CD4-positive, alpha-beta T cell treated with Interleukin-12 subunit alpha and Interleukin-12 subunit beta, for 1 hour (primary cell): ENCODE data around the gene CTXN1.
"Not testable (repeated sequence)": the region's sequence is repeated elsewhere in the genome, so short reads cannot be mapped to it uniquely, and the experiment has no call there.

Experiments used
- DNase-seq: peaks from one replicate; pipeline ENCODE4 v3.0.0-alpha.2; 2020

The CTXN1 gene

DNA sequence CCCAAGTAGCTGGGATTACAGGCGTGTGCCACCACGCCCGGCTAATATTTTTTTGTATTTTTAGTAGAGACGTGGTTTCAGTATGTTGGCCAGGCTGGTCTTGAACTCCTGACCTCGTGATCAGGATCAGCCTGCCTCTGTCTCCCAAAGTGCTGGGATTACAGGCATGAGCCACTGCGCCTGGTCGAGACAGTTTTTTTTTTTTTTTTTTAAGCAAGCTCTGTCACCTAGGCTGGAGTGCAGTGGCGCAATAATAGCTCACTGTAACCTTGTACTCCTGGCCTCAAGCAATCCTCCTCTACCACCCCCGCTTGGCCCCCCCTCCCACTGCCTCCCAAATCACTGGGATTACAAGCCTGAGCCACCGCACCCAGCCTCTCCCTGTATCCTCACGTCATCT, 28.6 kb downstream of the CTXN1 start:
- no peak for DNase-seq

DNA sequence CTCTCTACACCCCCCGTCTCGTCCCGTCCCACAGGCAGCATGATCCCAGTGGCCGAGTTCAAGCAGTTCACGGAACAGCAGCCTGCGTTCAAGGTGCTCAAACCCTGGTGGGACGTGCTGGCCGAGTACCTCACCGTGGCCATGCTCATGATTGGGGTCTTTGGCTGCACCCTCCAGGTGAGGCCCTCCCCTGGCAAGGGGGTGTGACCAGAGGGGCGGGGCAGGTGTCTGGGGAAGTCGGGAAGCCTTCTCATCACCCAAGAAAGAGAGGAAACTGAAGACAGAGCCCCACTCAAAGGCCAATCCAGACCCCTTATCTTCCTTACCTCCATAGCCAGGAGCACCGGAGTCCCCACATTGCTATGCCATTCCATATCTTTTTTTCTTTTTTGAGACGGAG, 30.4 kb downstream of the CTXN1 start:
- no peak for DNase-seq

DNA sequence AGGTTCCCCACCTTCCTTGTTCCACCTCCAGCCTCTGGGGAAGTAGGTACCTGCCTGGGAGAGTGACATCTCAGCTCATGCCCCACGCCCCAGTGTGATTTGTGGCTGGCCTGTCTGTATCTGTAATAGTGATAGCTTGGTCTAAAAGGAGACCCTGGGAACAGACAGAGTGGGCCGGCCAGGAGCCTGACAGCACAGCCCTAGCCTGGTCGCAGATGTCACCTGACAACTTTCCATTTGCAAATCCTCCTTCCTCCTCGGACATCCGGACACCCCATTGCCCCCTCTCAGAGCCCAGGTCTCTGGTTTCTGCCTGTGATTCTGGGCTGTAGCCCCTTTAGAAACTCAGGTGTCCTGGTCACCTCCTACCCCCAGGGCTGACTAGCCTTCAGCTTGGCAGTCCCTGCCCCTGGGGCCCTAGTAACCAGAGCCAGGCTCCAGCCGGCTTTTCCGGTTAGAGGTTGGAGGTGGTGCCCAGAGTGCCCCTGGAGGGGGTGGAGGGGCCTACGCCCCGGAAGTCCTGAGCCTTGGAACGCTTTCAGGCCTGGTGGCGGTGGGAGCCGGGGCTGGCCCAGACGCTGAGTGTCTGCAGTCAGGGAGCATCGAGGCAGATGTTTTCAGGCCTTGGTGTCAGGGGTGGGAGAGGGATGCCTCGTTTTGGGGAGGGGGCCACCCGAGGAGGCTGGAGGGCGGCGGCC, 31.2 kb downstream of the CTXN1 start:
- no peak for DNase-seq

DNA sequence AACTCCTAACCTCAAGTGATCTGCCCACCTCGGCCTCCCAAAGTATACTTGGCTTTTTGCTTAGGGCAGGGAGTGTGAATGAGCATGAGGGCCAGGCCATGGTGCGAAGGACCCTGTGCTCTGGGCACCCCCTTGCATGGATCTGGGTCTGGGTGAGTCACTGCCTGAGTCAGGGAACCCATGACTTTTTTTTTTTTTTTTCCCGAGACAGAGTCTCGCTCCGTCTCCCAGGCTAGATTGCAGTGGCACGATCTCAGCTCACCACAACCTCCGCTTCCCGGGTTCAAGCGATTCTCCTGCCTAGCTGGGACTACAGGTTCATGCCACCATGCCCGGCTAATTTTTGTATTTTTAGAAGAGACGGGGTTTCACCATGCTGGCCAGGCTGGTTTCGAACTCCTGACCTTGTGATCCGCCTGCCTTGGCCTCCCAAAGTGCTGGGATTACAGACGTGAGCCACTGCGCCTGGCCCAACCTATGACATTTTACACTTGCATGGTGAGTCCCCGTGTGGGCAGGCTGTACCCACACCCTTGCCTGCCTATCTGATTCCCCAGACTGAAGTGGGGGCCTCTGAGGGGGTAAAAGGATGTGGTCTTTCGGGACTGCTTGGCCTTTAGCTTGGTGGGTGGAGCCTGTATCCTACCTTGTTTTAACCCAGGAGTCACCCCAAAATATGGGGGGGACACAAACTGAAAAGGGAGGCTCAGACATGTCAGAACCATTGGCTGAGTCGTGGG, 32.4 kb downstream of the CTXN1 start:
- DNase-seq, result not testable (repeated sequence)

DNA sequence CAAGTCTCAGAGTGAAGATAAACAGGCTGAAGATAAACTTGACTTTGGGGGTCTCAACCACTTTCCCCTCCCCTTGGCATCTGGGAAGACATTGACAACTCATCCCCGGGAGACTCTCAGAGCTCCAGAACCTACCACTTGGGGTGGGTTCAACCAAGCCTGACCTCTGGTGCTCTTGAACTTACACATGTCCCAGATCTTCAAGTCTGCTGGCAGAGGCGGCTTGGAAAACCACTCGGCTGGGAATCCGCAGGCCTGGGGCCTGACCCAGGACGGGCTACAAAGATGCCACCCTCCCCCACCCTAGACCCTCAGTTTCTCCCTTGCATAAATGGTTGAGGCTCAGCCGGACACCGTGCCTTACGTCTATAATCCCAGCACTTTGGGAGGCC, 37.1 kb downstream of the CTXN1 start:
- no peak for DNase-seq

DNA sequence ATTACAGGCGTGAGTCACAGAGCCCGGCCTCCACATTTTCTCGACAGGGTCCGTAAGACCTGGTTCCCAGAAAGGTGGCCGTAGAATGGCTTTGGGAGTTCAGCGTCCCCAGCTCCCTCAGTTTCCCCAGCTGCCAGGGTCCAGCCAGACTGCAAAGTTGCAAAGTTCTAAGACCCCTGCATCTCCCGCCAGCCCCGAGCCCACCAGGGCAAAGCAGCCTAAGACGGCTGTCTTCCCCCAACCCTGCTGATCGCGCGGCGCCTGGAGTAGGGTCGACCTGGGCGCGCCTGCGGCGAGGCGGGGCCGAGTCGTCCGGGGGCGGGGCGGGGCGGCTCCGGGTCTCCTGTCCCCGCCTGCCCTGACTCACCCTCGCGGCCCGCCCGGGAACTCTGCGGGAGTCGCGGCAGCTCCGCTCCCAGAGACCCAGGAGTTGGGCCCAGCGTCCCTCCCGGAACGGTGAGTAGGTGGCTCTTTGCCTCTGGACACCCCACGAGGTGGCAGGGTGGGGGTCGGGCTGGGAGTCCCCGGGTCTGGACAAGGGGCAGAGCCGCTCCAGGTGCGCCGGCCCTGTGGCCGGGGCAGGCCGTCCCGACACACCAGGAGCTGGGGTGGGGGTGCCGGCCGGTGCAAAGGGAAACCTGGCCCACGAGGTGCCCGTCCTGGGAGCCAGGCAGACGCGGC, 37.6 kb downstream of the CTXN1 start, which contains the start of gene LRRC8E:
TSS of gene LRRC8E (plus strand) at position 366 of the 681 bp plus-strand sequence. CDS start 7,094 bp downstream, outside the sequence.
- DNase-seq, result no peak

DNA sequence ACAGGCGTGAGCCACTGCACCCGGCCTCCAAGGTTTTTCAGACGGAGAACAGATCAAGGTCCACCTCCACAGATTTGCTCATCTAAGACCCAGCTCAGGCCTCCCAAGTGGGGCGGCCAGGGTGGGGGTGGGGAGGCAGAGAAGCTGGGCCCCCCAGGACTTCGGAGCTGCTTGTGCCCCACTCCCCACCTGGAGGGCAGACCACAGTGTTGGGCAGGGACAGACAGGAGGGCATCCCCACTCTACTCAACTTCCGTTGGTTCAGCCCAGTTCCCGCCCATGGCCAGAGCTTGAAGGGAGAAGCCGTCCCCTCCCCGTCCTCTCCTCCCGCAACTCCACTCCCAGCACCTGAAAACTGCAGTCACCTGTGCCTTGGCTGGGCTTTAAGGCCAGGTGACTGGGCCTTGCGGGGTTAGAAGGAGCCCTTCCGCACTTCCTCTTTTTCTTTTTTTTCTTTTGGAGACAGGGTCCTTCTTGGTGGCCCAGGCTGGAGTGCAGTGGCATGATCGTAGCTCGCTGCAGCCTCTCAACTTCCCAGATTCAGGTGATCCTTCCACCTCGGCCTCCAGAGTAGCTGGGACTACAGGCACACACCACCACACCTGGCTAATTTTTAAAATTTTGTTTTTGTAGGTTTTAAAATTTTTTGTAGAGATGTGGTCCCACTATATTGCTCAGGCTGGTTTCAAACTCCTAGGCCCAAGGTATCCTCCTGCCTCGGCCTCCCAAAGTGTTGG, 38.4 kb downstream of the CTXN1 start:
- DNase-seq, result no peak

DNA sequence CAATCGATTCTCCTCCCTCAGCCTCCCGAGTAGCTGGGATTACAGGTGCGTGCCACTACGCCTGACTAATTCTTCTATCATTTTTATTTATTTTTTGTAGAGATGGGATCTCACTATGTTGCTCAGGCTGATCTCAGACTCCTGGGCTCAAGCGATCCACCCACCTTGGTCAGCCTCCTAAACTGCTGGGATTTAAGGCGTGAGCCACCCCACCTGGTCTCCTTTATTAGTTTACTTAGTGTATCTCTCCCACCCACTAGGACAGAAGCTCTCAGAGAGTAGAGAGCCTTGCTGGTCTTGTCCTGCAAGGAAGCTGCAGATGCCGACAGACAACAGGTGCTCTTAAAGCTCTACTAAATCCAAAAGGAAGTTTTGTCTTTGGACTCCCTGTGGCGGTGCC, 40.1 kb downstream of the CTXN1 start:
- no peak for DNase-seq

DNA sequence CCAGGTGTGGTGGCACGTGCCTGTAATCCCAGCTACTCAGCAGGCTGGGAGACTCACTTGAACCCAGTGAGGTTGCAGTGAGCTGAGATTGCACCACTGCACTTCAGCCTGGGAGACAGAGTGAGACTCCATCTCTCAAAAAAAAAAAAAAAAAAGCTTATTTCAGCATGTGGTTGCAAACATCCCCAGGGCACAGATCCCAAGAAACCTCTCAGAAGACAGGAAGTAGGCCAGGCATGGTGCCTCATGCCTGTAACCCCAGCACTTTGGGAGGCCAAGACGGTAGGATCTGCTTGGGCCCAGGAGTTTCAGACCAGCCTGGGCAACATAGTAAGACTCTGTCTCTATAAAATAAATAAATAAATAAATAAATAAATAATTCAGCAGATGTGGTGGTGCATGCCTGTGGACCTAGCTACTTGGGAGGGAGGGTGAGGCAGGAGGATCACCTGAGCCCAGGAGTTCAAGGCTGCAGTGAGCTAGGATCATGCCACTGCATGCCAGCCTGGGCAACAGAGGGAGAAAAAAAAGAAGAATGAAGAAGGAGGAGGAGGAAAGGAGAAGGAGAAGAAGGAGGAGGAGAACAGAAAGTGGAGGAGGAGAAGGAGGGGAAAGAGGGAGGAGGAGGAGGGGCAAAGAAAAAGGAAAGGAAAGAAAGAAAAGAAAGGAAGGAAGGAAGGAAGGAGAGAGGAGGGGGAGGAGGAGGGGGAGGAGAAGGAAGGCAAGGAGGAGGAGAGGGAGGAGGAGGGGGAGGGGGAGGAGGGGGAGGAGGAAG, 42.0 kb downstream of the CTXN1 start:
- DNase-seq, result no peak

DNA sequence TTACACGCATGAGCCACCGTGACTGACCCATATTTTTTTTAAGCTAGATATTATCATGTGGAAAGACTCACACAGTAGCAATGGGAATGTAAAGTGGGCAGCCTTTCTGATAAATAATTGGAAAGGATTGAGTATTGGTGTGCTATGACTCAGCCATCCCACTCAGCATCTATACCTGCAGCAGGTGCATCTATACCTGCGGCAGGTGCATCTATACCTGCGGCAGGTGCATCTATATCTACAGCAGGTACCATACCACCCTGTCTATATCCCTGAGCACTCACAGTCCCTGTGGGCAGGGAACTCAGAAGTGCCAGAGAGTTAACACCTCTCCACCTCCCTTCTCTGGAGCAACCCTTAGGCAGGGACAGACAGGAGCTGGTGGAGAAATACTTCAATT, 42.8 kb downstream of the CTXN1 start:
- no peak for DNase-seq

DNA sequence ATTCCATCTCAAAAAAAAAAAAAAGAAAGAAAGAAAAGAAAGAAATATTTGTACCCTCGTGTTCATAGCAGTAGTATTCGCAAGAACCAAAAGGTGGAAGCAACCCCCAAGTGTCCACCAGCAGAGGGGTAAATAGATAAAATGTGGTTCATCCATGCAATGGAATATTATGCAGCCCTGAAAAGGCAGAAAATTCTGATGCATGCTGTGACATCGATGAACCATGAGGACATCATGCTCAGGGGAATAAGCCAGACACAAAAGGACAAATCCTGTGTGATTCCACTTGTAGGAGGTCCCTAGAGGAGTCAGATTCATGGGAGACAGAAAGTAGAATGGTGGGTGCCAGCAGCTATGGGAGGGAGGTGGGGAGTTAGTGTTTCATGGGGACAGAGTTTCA, 44.0 kb downstream of the CTXN1 start:
- no peak for DNase-seq

DNA sequence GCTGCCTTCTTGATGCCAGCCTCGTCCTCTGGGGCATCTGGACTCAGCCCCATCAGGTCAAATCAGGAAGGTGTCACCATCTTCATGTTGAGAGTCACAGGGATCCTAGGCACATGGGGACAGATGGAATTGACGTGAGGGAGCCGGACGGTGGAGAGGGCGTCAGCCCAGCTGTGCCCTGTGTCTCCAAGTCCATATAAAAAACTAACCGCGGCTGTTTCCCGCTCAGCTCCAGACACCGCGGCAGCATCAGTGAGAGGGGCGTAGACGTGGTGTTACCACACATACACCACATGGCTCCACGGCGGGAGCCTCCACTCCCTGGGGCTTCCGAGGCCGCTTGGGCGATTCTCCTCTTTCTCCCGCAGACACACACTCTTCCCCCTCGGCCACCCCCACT, 46.1 kb downstream of the CTXN1 start:
- DNase-seq, result no peak

DNA sequence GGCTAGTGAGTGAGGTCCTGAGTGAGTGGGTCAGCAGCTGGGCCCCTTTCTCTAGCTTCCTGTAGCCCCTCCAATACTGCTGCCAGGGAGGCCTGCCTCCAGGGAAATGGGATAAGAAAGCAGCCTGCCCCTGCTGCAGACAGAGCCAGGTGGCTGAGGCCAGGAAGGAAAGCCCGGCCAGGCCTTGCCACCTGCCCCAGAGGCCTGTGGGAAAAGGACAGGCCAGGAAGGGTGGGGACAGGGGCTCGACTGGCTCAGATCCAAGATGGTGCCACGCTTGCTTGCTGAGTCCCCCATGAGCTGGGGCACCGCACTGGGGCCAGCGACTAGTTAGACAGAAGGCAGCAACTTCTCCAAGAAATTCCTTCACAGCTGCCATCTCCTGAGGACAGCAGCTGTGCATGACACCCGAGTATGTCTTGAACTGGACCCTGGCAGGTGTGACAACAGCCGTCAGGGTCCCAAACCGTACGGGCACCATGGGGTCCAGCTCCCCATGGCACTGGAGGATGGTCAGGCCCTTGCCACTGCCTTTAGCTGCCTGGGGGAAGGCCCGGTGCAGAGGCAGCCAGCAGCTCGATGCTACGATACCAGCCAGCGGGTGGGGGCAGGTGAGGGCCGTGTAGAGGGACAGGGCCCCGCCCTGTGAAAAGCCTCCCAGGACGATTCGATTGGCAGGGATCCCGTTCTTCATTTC, 46.7 kb downstream of the CTXN1 start:
- no peak for DNase-seq

DNA sequence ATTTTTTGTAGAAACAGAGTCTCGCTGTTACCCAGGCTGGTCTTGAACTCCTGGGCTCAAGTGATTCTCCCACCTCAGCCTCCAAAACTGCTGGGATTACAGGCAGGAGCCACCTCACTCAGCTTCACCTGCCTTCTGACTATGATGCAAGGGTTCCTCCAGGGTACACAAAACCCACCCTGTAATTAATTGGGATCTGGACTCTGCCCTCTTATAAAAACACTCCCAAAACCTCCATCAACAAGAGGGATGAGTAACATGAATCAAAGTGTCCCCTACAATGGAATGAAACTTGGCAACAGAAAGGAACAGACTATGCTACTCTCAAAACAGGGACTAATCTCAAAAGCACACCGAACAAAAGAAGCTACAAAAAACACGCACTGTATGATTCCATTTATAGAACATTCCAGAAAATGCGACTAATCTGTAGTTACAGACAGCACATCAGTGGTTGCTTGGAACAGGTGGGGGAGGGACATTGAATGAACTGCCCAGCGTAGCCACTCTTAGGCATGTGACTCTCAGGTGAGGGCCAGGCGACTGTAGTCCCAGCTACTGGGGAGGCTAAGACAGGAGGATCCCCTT, 48.6 kb downstream of the CTXN1 start:
- no peak for DNase-seq

DNA sequence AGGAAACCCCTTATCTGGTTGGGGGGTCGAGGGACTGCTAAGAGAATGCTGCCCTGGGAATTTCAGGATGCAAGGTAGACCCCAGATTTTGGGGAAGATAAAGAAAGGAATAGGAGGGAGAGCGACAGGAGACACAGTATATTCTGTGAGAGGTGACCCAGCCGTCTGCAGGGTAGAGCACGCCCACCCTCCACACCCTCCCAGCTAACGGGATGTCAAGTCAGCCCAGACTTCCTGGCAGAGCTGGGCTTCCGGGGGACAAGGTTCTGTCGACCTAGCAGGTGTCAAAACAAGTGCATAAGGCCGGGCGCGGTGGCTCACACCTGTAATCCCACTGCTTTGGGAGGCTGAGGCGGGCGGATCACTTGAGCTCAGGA, 51.0 kb downstream of the CTXN1 start:
- no peak for DNase-seq
